Astrocyte of the spinal cord (primary cell): ENCODE data around the gene CABS1.

Experiments used
- DNase-seq: peaks from one replicate; pipeline ENCODE4 v3.0.0; 2011; ENCODE audit warnings: low read depth, low spot score
- H3K4me3 ChIP-seq: 2 replicates; pipeline ENCODE4 v1.5.1; 2011; ENCODE audit warnings: low read depth, mild to moderate bottlenecking, low read length, moderate library complexity
- CTCF ChIP-seq: IDR thresholded peaks from 2 replicates; pipeline ENCODE4 v1.5.1; 2012; ENCODE audit warnings: low read depth, mild to moderate bottlenecking, low read length, inconsistent platforms
- in situ Hi-C: cut with HindIII; loops from 2 replicates; pipeline ENCODE4 v1.10.0; 2017; ENCODE audit warnings: low sequenced_read_pairs

The CABS1 gene

DNA sequence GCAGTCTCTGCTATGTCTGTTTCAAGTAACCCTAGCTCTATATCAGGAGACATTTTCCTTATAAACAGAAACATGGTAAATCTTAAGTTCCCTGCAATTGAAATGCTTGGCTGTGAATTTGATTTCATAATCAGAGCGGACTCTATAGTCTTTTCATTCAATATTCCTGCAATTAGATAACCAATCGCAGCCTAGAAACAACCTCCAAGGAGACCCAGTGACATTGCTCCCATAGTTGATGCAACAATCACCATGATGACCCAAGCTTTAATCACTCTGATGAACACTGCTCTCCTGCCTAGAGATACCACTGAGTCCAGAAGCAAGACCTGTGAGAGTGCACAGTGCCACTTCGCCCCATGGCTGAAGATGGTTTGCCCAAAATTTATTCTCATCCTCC is at the start of gene CABS1:
TSS of gene CABS1 (plus strand) at position 301 of the 400 bp plus-strand sequence. CDS start at position 360, 59 bp downstream.
- DNase-seq, result no peak
- H3K4me3 ChIP-seq, result no peak within 1 kb of the TSS
- no peak for TF ChIP-seq CTCF
- in situ Hi-C loops, result no loop called here

- no peak for TF ChIP-seq CTCF
- in situ Hi-C loops, result no loop called here
- DNase-seq, result no peak
- no peak overlapping the region for H3K4me3 ChIP-seq
These were observed 46.1 kb upstream of the CABS1 start for GRCh38 chr4:70288651-70289050.

DNA sequence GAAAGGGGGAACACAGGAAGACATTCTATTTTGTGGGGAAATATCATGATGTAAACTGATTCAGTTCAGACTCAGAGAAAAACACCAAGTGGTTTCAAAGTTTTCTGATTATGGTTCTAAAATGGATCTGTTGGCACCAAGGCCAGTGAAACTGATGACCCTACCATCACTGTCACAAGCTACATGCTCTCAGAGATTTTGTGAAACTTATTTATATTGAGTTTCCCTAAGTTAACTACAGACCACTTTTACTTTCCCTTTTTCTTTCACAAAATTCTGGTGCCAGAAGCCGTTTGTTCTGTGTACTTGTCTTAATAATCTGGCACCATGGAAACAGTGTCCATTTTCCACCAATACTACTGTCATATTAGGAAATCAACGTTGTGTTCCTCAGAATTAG is 43.4 kb upstream of the CABS1 start:
- in situ Hi-C loops, result no loop called here
- no peak for DNase-seq
- no peak for TF ChIP-seq CTCF
- H3K4me3 ChIP-seq, result no peak overlapping the region

GRCh38 chr4:70297576-70297975 is 37.2 kb upstream of the CABS1 start:
- in situ Hi-C loops, result no loop called here
- no peak for TF ChIP-seq CTCF
- no peak overlapping the region for H3K4me3 ChIP-seq
- DNase-seq, result no peak

DNA sequence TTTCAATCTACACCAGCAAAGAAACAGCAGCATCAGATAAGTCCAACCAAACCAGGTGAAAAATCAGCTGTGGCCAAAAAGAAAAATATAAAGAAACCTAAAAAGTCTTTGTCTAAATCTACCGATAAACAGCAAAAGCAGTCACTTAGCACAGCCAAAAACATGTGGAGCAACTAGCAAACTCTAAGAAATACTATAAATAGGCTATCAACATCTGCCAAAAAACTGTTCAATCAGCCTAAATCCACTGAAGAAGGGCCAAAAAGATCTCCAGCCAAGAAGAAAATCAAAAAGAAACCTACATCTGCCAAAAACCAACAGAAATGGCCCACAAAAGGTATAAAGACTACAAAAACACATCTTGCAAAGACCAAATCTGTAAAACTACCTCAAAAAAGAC is 36.7 kb upstream of the CABS1 start:
- no peak for TF ChIP-seq CTCF
- no peak for DNase-seq
- in situ Hi-C loops, result no loop called here
- H3K4me3 ChIP-seq, result no peak overlapping the region

DNA sequence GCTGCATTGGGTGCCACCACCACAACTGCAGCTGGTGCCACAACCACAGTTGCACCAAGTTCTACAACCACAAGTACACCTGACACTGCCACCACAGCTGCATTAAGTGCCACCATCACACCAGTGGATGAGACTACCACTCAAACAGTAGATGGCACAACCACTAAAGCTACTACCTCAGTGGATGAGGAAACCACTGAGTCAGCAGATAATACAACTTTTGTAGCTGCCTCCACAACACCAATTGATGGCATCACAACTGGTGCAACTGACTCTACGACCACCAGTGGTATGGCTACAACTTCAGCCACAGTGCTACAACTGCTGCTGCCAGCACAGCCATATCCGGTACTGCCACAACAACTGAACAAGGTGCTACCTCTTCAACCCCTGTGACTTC is 35.1 kb upstream of the CABS1 start:
- DNase-seq, result no peak
- H3K4me3 ChIP-seq, result no peak overlapping the region
- TF ChIP-seq CTCF, result no peak
- in situ Hi-C loops, result no loop called here

- in situ Hi-C loops, result no loop called here
- TF ChIP-seq CTCF, result no peak
- DNase-seq, result no peak
- no peak overlapping the region for H3K4me3 ChIP-seq
These were observed 34.6 kb upstream of the CABS1 start for GRCh38 chr4:70300215-70300614.
